ENCODE measurements around the gene ENDOD1. TPM values are rescaled to one million over a fixed set of nuclear protein-coding genes. Genes with fewer than 3 reads are reported as not detected.

Gene ENDOD1
- total and polyA plus RNA-seq, 2 experiments from 2014 or later: 15.5 to 33.7 TPM

GRCh38 chr11:95147364-95147905 is 57.8 kb downstream of the ENDOD1 start:
- Histone ChIP-seq H4K20me1 (ENCODE audit: insufficient read depth) (no peaks in the 10 kb centered on the region), H3K79me2 (ENCODE audit: insufficient read depth) (no peaks in the 10 kb centered on the region), H3K4me3 (0 out of 2 replicates have a peak overlapping the region, but pooled peaks have one; percentile 33), H3K36me3 (ENCODE audit: low read depth) (no peaks in the 10 kb centered on the region), H3F3A (ENCODE audit: insufficient read depth) (peaks cover 55% of the 10 kb centered on the region), H3K9ac (no peak overlapping the region), H3K9me3 (ENCODE audit: low read depth) (no peaks in the 10 kb centered on the region), H3K9me2 (ENCODE audit: insufficient read depth) (no peaks in the 10 kb centered on the region), H3K27ac (peak overlapping the region; percentile 53), H3K27me3 (replicated peaks; ENCODE audit: insufficient read depth) (no peaks in the 10 kb centered on the region), H3K4me1 (ENCODE audit: insufficient read depth) (peaks cover 48% of the 10 kb centered on the region), H2AFZ (peak overlapping the region; percentile 45; the same call in 1 of the 2 replicates), H3K4me2 (ENCODE audit: unreplicated experiment) (peak overlapping the region; percentile 67)
- no peak for TF ChIP-seq EZH2phosphoT487 (IDR thresholded peaks at IDR 0.05; ENCODE audit: insufficient read depth, low read depth)
- no peak for TF ChIP-seq EZH2 (IDR thresholded peaks at IDR 0.05; ENCODE audit: insufficient read depth, poor library complexity, severe bottlenecking)
- WGBS, 2 experiments (ENCODE audit: low coverage in 1 of 2, low lambda C conversion rate in 2 of 2, missing lambda C conversion rate in 2 of 2): 0 to 2% methylated on average over 4 of the region's 4 CpGs
- peak; percentile 93 for DNase-seq
- in situ Hi-C loops (cut with MboI): no loop called here

GRCh38 chr11:95148406-95148805 is 58.8 kb downstream of the ENDOD1 start:
- H3F3A ChIP-seq (ENCODE audit: insufficient read depth): peaks cover 45% of the 10 kb centered on the region
- peak; percentile 47 for DNase-seq
- H3K79me2 ChIP-seq (ENCODE audit: insufficient read depth): no peaks in the 10 kb centered on the region
- H4K20me1 ChIP-seq (ENCODE audit: insufficient read depth): no peaks in the 10 kb centered on the region
- H3K9me2 ChIP-seq (ENCODE audit: insufficient read depth): no peaks in the 10 kb centered on the region
- peak overlapping the region; percentile 53 for H3K27ac ChIP-seq
- no peaks in the 10 kb centered on the region for H3K27me3 ChIP-seq (replicated peaks; ENCODE audit: insufficient read depth)
- H3K4me2 ChIP-seq (ENCODE audit: unreplicated experiment): no peak overlapping the region
- in situ Hi-C loops (cut with MboI): no loop called here
- H3K9me3 ChIP-seq (ENCODE audit: low read depth): no peaks in the 10 kb centered on the region
- H3K4me1 ChIP-seq (ENCODE audit: insufficient read depth): peaks cover 39% of the 10 kb centered on the region
- no peak overlapping the region for H2AFZ ChIP-seq
- TF ChIP-seq EZH2 (IDR thresholded peaks at IDR 0.05; ENCODE audit: insufficient read depth, poor library complexity, severe bottlenecking) (no peak), EZH2phosphoT487 (IDR thresholded peaks at IDR 0.05; ENCODE audit: insufficient read depth, low read depth) (no peak)
- no peak overlapping the region for H3K4me3 ChIP-seq
- H3K9ac ChIP-seq: no peak overlapping the region
- no peaks in the 10 kb centered on the region for H3K36me3 ChIP-seq (ENCODE audit: low read depth)

- H3K4me1 ChIP-seq (ENCODE audit: insufficient read depth): peaks cover 33% of the 10 kb centered on the region
- no peaks in the 10 kb centered on the region for H3K9me3 ChIP-seq (ENCODE audit: low read depth)
- in situ Hi-C loops (cut with MboI): no loop called here
- no peaks in the 10 kb centered on the region for H3K9me2 ChIP-seq (ENCODE audit: insufficient read depth)
- H3K79me2 ChIP-seq (ENCODE audit: insufficient read depth): no peaks in the 10 kb centered on the region
- no peak overlapping the region for H3K27ac ChIP-seq
- H3K36me3 ChIP-seq (ENCODE audit: low read depth): no peaks in the 10 kb centered on the region
- no peaks in the 10 kb centered on the region for H4K20me1 ChIP-seq (ENCODE audit: insufficient read depth)
- no peak overlapping the region for H2AFZ ChIP-seq
- WGBS, 2 experiments (ENCODE audit: low coverage in 1 of 2, low lambda C conversion rate in 2 of 2, missing lambda C conversion rate in 2 of 2): 65 to 71% methylated on average over 2 of the region's 2 CpGs
- DNase-seq: no peak
- H3K9ac ChIP-seq: no peak overlapping the region
- H3K27me3 ChIP-seq (replicated peaks; ENCODE audit: insufficient read depth): no peaks in the 10 kb centered on the region
- H3K4me3 ChIP-seq: no peak overlapping the region
- H3K4me2 ChIP-seq (ENCODE audit: unreplicated experiment): no peak overlapping the region
- TF ChIP-seq EZH2 (IDR thresholded peaks at IDR 0.05; ENCODE audit: insufficient read depth, poor library complexity, severe bottlenecking) (no peak), EZH2phosphoT487 (IDR thresholded peaks at IDR 0.05; ENCODE audit: insufficient read depth, low read depth) (no peak)
- peaks cover 39% of the 10 kb centered on the region for H3F3A ChIP-seq (ENCODE audit: insufficient read depth)
These were observed 59.3 kb downstream of the ENDOD1 start for GRCh38 chr11:95148938-95149337.

GRCh38 chr11:95149651-95150364 is 60.2 kb downstream of the ENDOD1 start:
- Histone ChIP-seq H3K36me3 (ENCODE audit: low read depth) (no peaks in the 10 kb centered on the region), H3F3A (ENCODE audit: insufficient read depth) (peaks cover 32% of the 10 kb centered on the region), H3K4me1 (ENCODE audit: insufficient read depth) (peaks cover 28% of the 10 kb centered on the region), H3K9ac (no peak overlapping the region), H2AFZ (peak overlapping the region; percentile 97), H3K27me3 (replicated peaks; ENCODE audit: insufficient read depth) (no peaks in the 10 kb centered on the region), H3K79me2 (ENCODE audit: insufficient read depth) (no peaks in the 10 kb centered on the region), H3K4me3 (peak overlapping the region; percentile 74), H3K9me3 (ENCODE audit: low read depth) (no peaks in the 10 kb centered on the region), H3K27ac (no peak overlapping the region), H3K9me2 (ENCODE audit: insufficient read depth) (no peaks in the 10 kb centered on the region), H4K20me1 (ENCODE audit: insufficient read depth) (no peaks in the 10 kb centered on the region), H3K4me2 (ENCODE audit: unreplicated experiment) (no peak overlapping the region)
- in situ Hi-C loops (cut with MboI): loop anchor here (5.0 to 25.0 kb wide), 3 partner anchors 557 to 1237 kb away; partner anchors contain the start of genes CCDC82 and JRKL
- 56 to 60% methylated on average over 23 of the region's 23 CpGs for WGBS, 2 experiments (ENCODE audit: low coverage in 1 of 2, low lambda C conversion rate in 2 of 2, missing lambda C conversion rate in 2 of 2)
- TF ChIP-seq EZH2phosphoT487 (IDR thresholded peaks at IDR 0.05; ENCODE audit: insufficient read depth, low read depth) (no peak), EZH2 (IDR thresholded peaks at IDR 0.05; ENCODE audit: insufficient read depth, poor library complexity, severe bottlenecking) (no peak)
- DNase-seq: peak; percentile 16

Data from GM23248 (cell line).